Spleen (tissue), 11 donors: ENCODE data around the gene DNMBP. TPM values are rescaled to one million over a fixed set of nuclear protein-coding genes. Genes with fewer than 3 reads are reported as not detected.
"Not testable (repeated sequence)": the region's sequence is repeated elsewhere in the genome, so short reads cannot be mapped to it uniquely, and the experiment has no call there.

Experiments used
- DNase-seq: peaks from one replicate; pipeline ENCODE4 v3.0.0-alpha.2; 2020
- H3K27ac ChIP-seq, 8 donors: fragments of 200-600 bp; sonication (generic) in 7 of 8; 1 replicate in 4 of 8; 2 replicates in 4 of 8; pipeline versions ENCODE4 v1.5.0 to v1.8.0; 2016 to 2021; ENCODE audit warnings: inconsistent platforms in 4 of 8, mild to moderate bottlenecking in 4 of 8, moderate library complexity in 1 of 8
- H3K27me3 ChIP-seq, 7 donors: fragments of 200-600 bp; sonication (generic) in 6 of 7; replicated peaks in 1 of 7; 1 replicate in 4 of 7; 2 replicates in 3 of 7; pipeline versions ENCODE4 v1.5.0 to v1.8.0; 2016 to 2021; ENCODE audit warnings: inconsistent platforms in 3 of 7, mild to moderate bottlenecking in 1 of 7
- H3K36me3 ChIP-seq, 6 donors: fragments of 200-600 bp; sonication (generic) in 5 of 6; 1 replicate in 4 of 6; 2 replicates in 2 of 6; pipeline versions ENCODE4 v1.5.0 to v1.8.0; 2016 to 2021; ENCODE audit warnings: inconsistent platforms in 2 of 6
- H3K4me1 ChIP-seq, 6 donors: fragments of 200-600 bp; sonication (generic) in 5 of 6; 1 replicate in 3 of 6; 2 replicates in 3 of 6; pipeline versions ENCODE4 v1.5.0 to v1.8.0; 2016 to 2021; ENCODE audit warnings: inconsistent platforms in 3 of 6
- H3K4me3 ChIP-seq, 8 donors: fragments of 200-600 bp; sonication (generic) in 7 of 8; 1 replicate in 4 of 8; 2 replicates in 4 of 8; pipeline versions ENCODE4 v1.5.0 to v1.8.0; 2016 to 2021; ENCODE audit warnings: inconsistent platforms in 4 of 8, mild to moderate bottlenecking in 4 of 8, moderate library complexity in 2 of 8
- H3K9me3 ChIP-seq, 8 donors: fragments of 200-600 bp; sonication (generic) in 7 of 8; 1 replicate in 4 of 8; 2 replicates in 4 of 8; pipeline versions ENCODE4 v1.5.0 to v1.8.0; 2016 to 2021; ENCODE audit warnings: inconsistent platforms in 4 of 8
- CTCF ChIP-seq, 11 experiments: fragments of 200-600 bp in 7 of 11; fragments of 450-650 bp in 4 of 11; sonication (generic) in 4 of 11; IDR thresholded peaks in 8 of 11; conservative IDR thresholded peaks in 3 of 11; 1 replicate in 7 of 11; 2 replicates in 4 of 11; pipeline versions ENCODE4 v1.4.0 to v1.8.0; 2016 to 2021; ENCODE audit warnings: antibody characterized with exemption in 11 of 11, inconsistent platforms in 4 of 11, mild to moderate bottlenecking in 1 of 11
- POLR2A ChIP-seq, 3 donors: fragments of 450-650 bp; IDR thresholded peaks; one replicate each; pipeline ENCODE4 v1.5.1; 2017; ENCODE audit warnings: antibody characterized with exemption in 3 of 3, mild to moderate bottlenecking in 1 of 3
- POLR2AphosphoS5 ChIP-seq, 3 donors: sonication (generic); formaldehyde crosslinking; IDR thresholded peaks; one replicate each; pipeline ENCODE4 v1.5.1; 2017; ENCODE audit warnings: antibody characterized with exemption in 3 of 3
- WGBS, 5 donors: extraction: QIAGEN DNeasy Blood & Tissue Kit in 3 of 5; methylation state at CpG; one replicate each; pipeline versions ENCODE4 v1.1.5 to v1.1.7; 2013 to 2018; 5-methylcytosine and 5-hydroxymethylcytosine counted together
- intact Hi-C: fragments of 100-400 bp; cut with DNase I; formaldehyde crosslinking; loops from one replicate; pipeline ENCODE4 v1.15.0; 2023; ENCODE audit warnings: low total_unique reads
- polyA plus RNA-seq, 3 donors: library from polyadenylated mRNA; stranded (reverse); fragments of 200-250 nt; gene quantifications; one replicate each; pipeline ENCODE4 v1.2.1, GENCODE V29; 2013
- total RNA-seq, 7 donors: library from RNA; depleted of rRNA in 3 of 7; stranded (reverse); fragments of >200 nt in 3 of 7; fragmentation: NEBNext Ultra II Directional in 4 of 7; extraction: Animal tissue kit (Norgen Biotek cat#: 25700) in 4 of 7; gene quantifications; one replicate each; pipeline versions ENCODE4 v1.1.0 to v1.2.1, GENCODE V29; 2016 to 2021
- donor health status: healthy with polysubstance abuse.
- donor health status: DM: no; HTN: no; CAD: no; lungs with moderate emphysema.
- donor health status: DM: no; HTN: no; CAD: no.
- donor health status: Bipolar disorder and iron deficiency.
- donor health status: healthy.
- donor health status: DM: no; HTN: no; CAD: no.
- donor health status: DM: yes; HTN: yes; CAD: no.

Gene DNMBP
- total and polyA plus RNA-seq, 10 donors, result 4.6 to 19.5 (median 15.9) TPM

DNA sequence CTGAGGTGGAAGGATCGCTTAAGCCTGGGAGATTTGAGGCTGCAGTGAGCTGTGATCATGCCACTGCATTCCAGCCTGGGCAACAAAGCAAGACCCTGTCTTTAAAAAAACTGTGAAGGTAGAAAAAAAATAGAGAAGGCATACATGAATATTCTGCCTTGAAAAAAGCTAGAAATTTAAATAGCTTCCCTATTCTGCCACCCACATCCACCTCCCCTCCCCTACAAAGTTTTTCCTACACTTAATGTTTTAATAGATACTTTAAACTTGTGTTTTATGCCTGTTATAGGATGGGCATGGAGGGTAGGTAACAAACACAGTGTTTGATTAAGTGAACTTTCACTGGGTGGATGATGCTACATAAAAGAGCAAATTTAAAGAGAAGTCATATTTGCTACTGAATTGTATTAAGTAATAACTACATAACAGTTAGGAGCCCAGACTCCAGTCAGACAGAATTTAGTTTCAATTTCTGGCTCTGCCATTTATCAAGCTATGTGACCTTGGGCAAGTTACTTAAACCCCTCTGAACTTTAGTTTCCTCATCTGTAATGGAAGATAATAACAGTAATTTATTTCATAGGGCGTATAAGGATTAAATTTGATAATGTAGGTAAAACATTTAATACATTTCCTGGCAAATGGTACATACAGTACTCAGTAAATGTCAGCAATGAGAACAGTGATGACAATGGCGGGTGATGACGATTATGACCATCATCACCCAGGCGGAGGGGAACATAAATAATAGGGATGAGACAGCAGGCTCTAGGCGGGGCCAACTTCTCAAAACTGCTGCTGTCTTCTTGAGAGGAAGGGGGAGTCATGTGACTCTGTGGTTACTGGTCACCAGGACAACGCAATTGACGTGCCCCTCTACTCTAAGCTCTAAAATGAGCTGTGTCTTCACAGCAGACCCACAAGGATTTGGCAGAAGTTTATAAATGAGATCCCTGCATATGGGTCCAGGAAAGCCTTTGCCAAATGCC, 15.8 kb downstream of the DNMBP start:
- Histone ChIP-seq H3K27ac (peak overlapping the region; percentile 55 to 84 (median 70)), H3K36me3 (peaks cover 0 to 12% (median 0%) of the 10 kb centered on the region in 6 donors), H3K4me3 (peak overlapping the region in 1 of 8 donors; percentile 54), H3K9me3 (no peaks in the 10 kb centered on the region), H3K27me3 (no peaks in the 10 kb centered on the region), H3K4me1 (peaks cover 10 to 47% (median 33%) of the 10 kb centered on the region in 6 donors)
- DNase-seq, result peak; percentile 88
- intact Hi-C loops, result no loop called here
- 29 to 43% (median 39%) methylated on average over 8 of the region's 8 CpGs for WGBS, 5 donors
- TF ChIP-seq POLR2A (IDR thresholded peaks at IDR 0.05) (no peak), CTCF (IDR thresholded peaks at IDR 0.05 in 8 of 11, conservative IDR thresholded peaks at IDR 0.05 in 3 of 11) (peak in 1 of 11 experiments; percentile 13), POLR2AphosphoS5 (IDR thresholded peaks at IDR 0.05) (peak in 1 of 3 donors; percentile 63)

GRCh38 chr10:99985637-99986036, 24.1 kb downstream of the DNMBP start:
- Histone ChIP-seq H3K27ac (peak overlapping the region in 1 of 8 donors; percentile 85), H3K4me1 (peaks cover 18 to 48% (median 39%) of the 10 kb centered on the region in 6 donors)
- DNase-seq, H3K4me3 ChIP-seq, intact Hi-C loops, H3K27me3 ChIP-seq, H3K9me3 ChIP-seq, H3K36me3 ChIP-seq: not testable (repeated sequence)
- 89 to 94% (median 91%) methylated on average over 5 of the region's 5 CpGs for WGBS, 5 donors

DNA sequence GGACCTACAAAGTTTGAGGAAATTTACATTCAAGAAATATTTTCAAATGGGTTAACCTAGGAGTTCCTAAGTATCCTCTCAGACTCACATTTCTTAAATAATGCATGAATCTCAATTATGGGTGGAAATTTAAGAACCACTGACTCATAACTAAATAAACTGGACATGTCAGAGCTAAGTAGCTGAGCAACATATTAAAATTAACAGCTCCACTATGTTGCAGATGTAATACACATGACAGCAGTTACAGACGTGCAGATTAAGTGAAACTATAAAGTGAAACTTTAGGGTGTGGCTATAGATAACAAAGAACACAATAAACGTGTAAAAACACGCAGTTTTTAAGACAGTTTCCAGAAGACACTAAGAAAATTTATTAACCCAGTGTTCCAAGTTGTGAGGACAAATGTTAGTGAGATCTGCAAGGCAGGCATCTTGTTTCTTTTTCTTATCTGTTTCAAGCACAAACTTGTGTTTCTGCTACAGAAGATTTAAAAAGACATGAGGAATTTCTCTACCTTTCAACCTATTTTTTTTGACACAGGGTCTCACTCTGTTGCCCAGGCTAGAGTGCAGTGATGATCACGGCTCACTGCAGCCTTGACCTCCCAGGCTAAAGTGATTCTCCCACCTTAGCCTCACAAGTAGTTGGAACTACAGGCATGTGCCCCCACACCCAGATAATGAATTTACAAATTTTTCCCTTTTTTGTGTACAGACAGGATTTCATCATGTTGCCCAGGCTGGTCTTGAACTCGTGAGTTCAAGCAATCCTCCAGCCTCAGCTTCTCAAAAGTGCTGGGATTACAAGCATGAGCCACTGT, 25.3 kb downstream of the DNMBP start:
- Histone ChIP-seq H3K27me3 (no peaks in the 10 kb centered on the region), H3K27ac (peak overlapping the region; percentile 32 to 85 (median 70)), H3K9me3 (no peaks in the 10 kb centered on the region), H3K4me1 (peaks cover 18 to 59% (median 44%) of the 10 kb centered on the region in 6 donors), H3K36me3 (peaks cover 0 to 7% (median 0%) of the 10 kb centered on the region in 6 donors), H3K4me3 (no peak overlapping the region)
- intact Hi-C loops, result no loop called here
- WGBS, 5 donors, result 35 to 48% (median 45%) methylated on average over 5 of the region's 5 CpGs
- DNase-seq, result no peak
- no peak for TF ChIP-seq POLR2A (IDR thresholded peaks at IDR 0.05)

GRCh38 chr10:99983280-99983988, 26.3 kb downstream of the DNMBP start:
- Histone ChIP-seq H3K27me3 (no peaks in the 10 kb centered on the region), H3K9me3 (no peaks in the 10 kb centered on the region), H3K4me1 (peaks cover 18 to 63% (median 46%) of the 10 kb centered on the region in 6 donors), H3K36me3 (no peaks in the 10 kb centered on the region), H3K4me3 (peak overlapping the region in 1 of 8 donors; percentile 33), H3K27ac (peak overlapping the region; percentile 32 to 85 (median 70))
- no peak for DNase-seq
- 55 to 64% (median 57%) methylated on average over 14 to 16 of the region's 16 CpGs for WGBS, 5 donors
- intact Hi-C loops, result no loop called here
- TF ChIP-seq POLR2A (IDR thresholded peaks at IDR 0.05), result peak in 1 of 3 donors; percentile 10
- no peak for TF ChIP-seq CTCF (IDR thresholded peaks at IDR 0.05 in 8 of 11, conservative IDR thresholded peaks at IDR 0.05 in 3 of 11)
- peak; percentile 35 to 51 (median 44) for TF ChIP-seq POLR2AphosphoS5 (IDR thresholded peaks at IDR 0.05)
